HEK293 (cell line): ENCODE measurements around the gene TC2N.

Experiments used
- CTCF ChIA-PET: fragments of 350-600 bp; formaldehyde crosslinking; extraction: SDS; loops from one replicate; lab custom pipeline; 2021; ENCODE audit warnings: antibody characterized with exemption; lab: Yijun Ruan, JAX
- POLR2A ChIA-PET: fragments of 300-600 bp; formaldehyde crosslinking; extraction: SDS; loops from one replicate; lab custom pipeline; 2020; ENCODE audit warnings: antibody characterized with exemption, inconsistent platforms; lab: Yijun Ruan, JAX
- H3K27ac ChIP-seq: fragments of 200-500 bp; sonication (Bioruptor generic); 2 replicates; pipeline ENCODE4 v1.5.1; 2014; ENCODE audit warnings: low read depth, low read length, control low read depth, inconsistent platforms; ENCODE audit errors: extremely low read depth
- H3K36me3 ChIP-seq, 2 experiments: fragments of 200-500 bp in 1 of 2; sonication (Bioruptor generic) in 1 of 2; 1 replicate in 1 of 2; 2 replicates in 1 of 2; pipeline ENCODE4 v1.5.1; 2014 to 2017; ENCODE audit warnings: inconsistent platforms in 2 of 2, low read length in 2 of 2; ENCODE audit not compliant: control insufficient read depth in 2 of 2, insufficient read depth in 1 of 2
- H3K4me1 ChIP-seq: fragments of 200-500 bp; sonication (Bioruptor generic); 2 replicates; pipeline ENCODE4 v1.5.1; 2014; ENCODE audit warnings: mild to moderate bottlenecking, low read length, inconsistent platforms; ENCODE audit not compliant: control insufficient read depth, insufficient read depth
- H3K4me3 ChIP-seq: 2 replicates; pipeline ENCODE4 v1.5.1; 2011; ENCODE audit warnings: low read depth, mild to moderate bottlenecking, control low read depth, low read length, moderate library complexity
- H3K9me3 ChIP-seq: fragments of 200-500 bp; sonication (Bioruptor generic); 2 replicates; pipeline ENCODE4 v1.5.1; 2014; ENCODE audit warnings: low read depth, low read length, inconsistent platforms; ENCODE audit not compliant: control insufficient read depth, insufficient read depth
- BCL11B ChIP-seq: fragments of 450-650 bp; formaldehyde crosslinking; IDR thresholded peaks from 2 replicates; pipeline ENCODE4 v1.5.1; 2016; ENCODE audit warnings: low read depth, missing biosample characterization, missing genetic modification characterization
- ELK4 ChIP-seq: IDR thresholded peaks from 2 replicates; pipeline ENCODE4 v1.6.1; 2011; ENCODE audit warnings: mild to moderate bottlenecking, low read depth, low read length, borderline replicate concordance
- PRDM10 ChIP-seq: fragments of 450-650 bp; formaldehyde crosslinking; IDR thresholded peaks from 2 replicates; pipeline ENCODE4 v1.5.1; 2016; ENCODE audit warnings: missing biosample characterization, missing genetic modification characterization
- SALL2 ChIP-seq: fragments of 450-650 bp; formaldehyde crosslinking; IDR thresholded peaks from 2 replicates; pipeline ENCODE4 v1.5.0; 2017; ENCODE audit warnings: missing biosample characterization, mild to moderate bottlenecking, missing genetic modification characterization, borderline replicate concordance
- TRIM28 ChIP-seq: IDR thresholded peaks from 2 replicates; pipeline ENCODE4 v1.6.1; 2011; ENCODE audit warnings: low read length, control low read depth, borderline replicate concordance
- YY1 ChIP-seq: fragments of 450-650 bp; formaldehyde crosslinking; IDR thresholded peaks from 2 replicates; pipeline ENCODE4 v1.5.1; 2018; ENCODE audit warnings: missing biosample characterization, missing genetic modification characterization
- YY2 ChIP-seq: fragments of 450-650 bp; formaldehyde crosslinking; IDR thresholded peaks from 2 replicates; pipeline ENCODE4 v1.5.1; 2016; ENCODE audit warnings: missing biosample characterization, missing genetic modification characterization
- ZBTB7A ChIP-seq: fragments of 450-650 bp; formaldehyde crosslinking; IDR thresholded peaks from 2 replicates; pipeline ENCODE4 v1.5.1; 2016; ENCODE audit warnings: low read depth, missing biosample characterization, missing genetic modification characterization
- ZIC2 ChIP-seq: fragments of 450-650 bp; formaldehyde crosslinking; IDR thresholded peaks from 2 replicates; pipeline ENCODE4 v1.5.1; 2016; ENCODE audit warnings: missing biosample characterization, missing genetic modification characterization
- ZNF10 ChIP-seq: fragments of 450-650 bp; formaldehyde crosslinking; IDR thresholded peaks from 2 replicates; pipeline ENCODE4 v1.5.1; 2017; ENCODE audit warnings: missing biosample characterization, missing genetic modification characterization
- ZNF132 ChIP-seq: fragments of 450-650 bp; formaldehyde crosslinking; IDR thresholded peaks from 2 replicates; pipeline ENCODE4 v1.5.1; 2017; ENCODE audit warnings: missing biosample characterization, missing genetic modification characterization, borderline replicate concordance
- ZNF138 ChIP-seq: fragments of 450-650 bp; formaldehyde crosslinking; IDR thresholded peaks from 2 replicates; pipeline ENCODE4 v1.5.1; 2016; ENCODE audit warnings: missing biosample characterization, missing genetic modification characterization, borderline replicate concordance
- ZNF274 ChIP-seq, 2 experiments: fragments of 200-500 bp in 1 of 2; fragments of 450-650 bp in 1 of 2; sonication (Bioruptor generic) in 1 of 2; formaldehyde crosslinking in 1 of 2; IDR thresholded peaks; 2 replicates each; pipeline versions ENCODE4 v1.5.1 to v1.6.1; 2014 to 2016; ENCODE audit warnings: borderline replicate concordance in 1 of 2, inconsistent platforms in 1 of 2, low read length in 1 of 2, missing biosample characterization in 1 of 2, missing genetic modification characterization in 1 of 2
- ZNF324 ChIP-seq: fragments of 450-650 bp; formaldehyde crosslinking; IDR thresholded peaks from 2 replicates; pipeline ENCODE4 v1.5.1; 2016; ENCODE audit warnings: missing biosample characterization, missing genetic modification characterization
- ZNF350 ChIP-seq: fragments of 450-650 bp; formaldehyde crosslinking; IDR thresholded peaks from 2 replicates; pipeline ENCODE4 v1.5.0; 2017; ENCODE audit warnings: missing biosample characterization, mild to moderate bottlenecking, missing genetic modification characterization
- ZNF366 ChIP-seq: fragments of 450-650 bp; formaldehyde crosslinking; conservative IDR thresholded peaks from 2 replicates; pipeline ENCODE4 v1.5.1; 2016; ENCODE audit warnings: missing biosample characterization, missing genetic modification characterization
- ZNF501 ChIP-seq: fragments of 450-650 bp; formaldehyde crosslinking; IDR thresholded peaks from 2 replicates; pipeline ENCODE4 v1.5.1; 2016; ENCODE audit warnings: missing biosample characterization, missing genetic modification characterization
- ZNF580 ChIP-seq: fragments of 450-650 bp; formaldehyde crosslinking; IDR thresholded peaks from 2 replicates; pipeline ENCODE4 v1.5.1; 2016; ENCODE audit warnings: missing biosample characterization, missing genetic modification characterization
- ZNF645 ChIP-seq: fragments of 450-650 bp; formaldehyde crosslinking; IDR thresholded peaks from 2 replicates; pipeline ENCODE4; 2016; ENCODE audit warnings: missing biosample characterization, missing genetic modification characterization
- ZNF658 ChIP-seq: fragments of 450-650 bp; formaldehyde crosslinking; IDR thresholded peaks from 2 replicates; pipeline ENCODE4; 2016; ENCODE audit warnings: missing biosample characterization, missing genetic modification characterization
- ZNF830 ChIP-seq: fragments of 450-650 bp; IDR thresholded peaks from 2 replicates; pipeline ENCODE4 v1.5.0; 2018; ENCODE audit warnings: missing biosample characterization, missing genetic modification characterization, low read depth, mild to moderate bottlenecking, moderate library complexity
- ZNF843 ChIP-seq: fragments of 450-650 bp; formaldehyde crosslinking; IDR thresholded peaks from 2 replicates; pipeline ENCODE4 v1.5.1; 2016; ENCODE audit warnings: missing biosample characterization, missing genetic modification characterization
- ZSCAN16 ChIP-seq: fragments of 450-650 bp; formaldehyde crosslinking; IDR thresholded peaks from 2 replicates; pipeline ENCODE4 v1.5.1; 2016; ENCODE audit warnings: missing biosample characterization, missing genetic modification characterization
- ZSCAN4 ChIP-seq: fragments of 450-650 bp; formaldehyde crosslinking; IDR thresholded peaks from 2 replicates; pipeline ENCODE4 v1.5.1; 2017; ENCODE audit warnings: missing biosample characterization, missing genetic modification characterization

The TC2N gene

GRCh38 chr14:91877376-91877915 lies 10.1 kb upstream of the TC2N start:
- POLR2A ChIA-PET: no interaction called here
- no peaks in the 10 kb centered on the region for H3K9me3 ChIP-seq

GRCh38 chr14:91876492-91876891 lies 9.2 kb upstream of the TC2N start:
- Histone ChIP-seq H3K9me3 (no peaks in the 10 kb centered on the region), H3K27ac (no peak overlapping the region), H3K4me3 (no peak overlapping the region), H3K4me1 (no peaks in the 10 kb centered on the region), H3K36me3 (no peaks in the 10 kb centered on the region; a peak in 1 of 3 replicates)
- ChIA-PET POLR2A (no interaction called here), CTCF (no interaction called here)
- TF ChIP-seq ZNF132 (tag by site-specific recombination): no peak
- no peak for TF ChIP-seq ZNF830 (tag by site-specific recombination)
- TF ChIP-seq ZNF658 (tag by site-specific recombination): no peak
- no peak for TF ChIP-seq YY2 (tag by site-specific recombination)
- no peak for TF ChIP-seq ZNF501
- no peak for TF ChIP-seq ZBTB7A (tag by site-specific recombination)
- no peak for TF ChIP-seq YY1
- TF ChIP-seq BCL11B (tag by site-specific recombination): no peak
- no peak for TF ChIP-seq SALL2 (tag by site-specific recombination)
- TF ChIP-seq ZNF580: no peak
- TF ChIP-seq ZNF138 (tag by site-specific recombination): no peak
- no peak for TF ChIP-seq ELK4
- no peak for TF ChIP-seq ZSCAN16
- no peak for TF ChIP-seq ZNF350 (tag by site-specific recombination)
- no peak for TF ChIP-seq ZNF843 (tag by site-specific recombination)

More at GRCh38 chr14:91877376-91877915, 10.1 kb upstream of the TC2N start:
- H3K4me1 ChIP-seq: no peaks in the 10 kb centered on the region
- CTCF ChIA-PET: interaction anchor here (0.7 kb wide), 1 partner anchor 11 kb away, joined by 3 read pairs; no protein-coding TSS in a partner anchor
- H3K4me3 ChIP-seq: no peak overlapping the region
- no peak for TF ChIP-seq ZNF10
- no peak for TF ChIP-seq ZSCAN4 (tag by site-specific recombination)
- TF ChIP-seq ZNF324 (tag by site-specific recombination): no peak
- no peak overlapping the region for H3K27ac ChIP-seq
- no peaks in the 10 kb centered on the region; a peak in 1 of 3 replicates for H3K36me3 ChIP-seq

- ChIA-PET POLR2A (no interaction called here), CTCF (no interaction called here)
- H3K36me3 ChIP-seq: no peaks in the 10 kb centered on the region; a peak in 1 of 3 replicates
- H3K9me3 ChIP-seq: no peaks in the 10 kb centered on the region
- no peak overlapping the region for H3K27ac ChIP-seq
- H3K4me3 ChIP-seq: no peak overlapping the region
- H3K4me1 ChIP-seq: peaks cover 4% of the 10 kb centered on the region; the same call in 1 of the 2 replicates
- TF ChIP-seq ZIC2 (tag by site-specific recombination) (peak; percentile 53), PRDM10 (tag by site-specific recombination) (peak; percentile 66), ZNF274 (IDR thresholded peaks at IDR 0.05; ENCODE audit: low read length) (no peak), ZNF274 (tag by site-specific recombination; IDR thresholded peaks at IDR 0.05; ENCODE audit: borderline replicate concordance) (no peak), ZNF645 (tag by site-specific recombination) (no peak), ZNF366 (tag by site-specific recombination) (0 out of 2 replicates have a peak, but pooled peaks have one; percentile 18), TRIM28 (peak; percentile 19; the same call in 1 of the 2 replicates)
Observed at GRCh38 chr14:91875525-91876286, 8.4 kb upstream of the TC2N start.
